ENCODE results near the gene FERMT1.

DNA sequence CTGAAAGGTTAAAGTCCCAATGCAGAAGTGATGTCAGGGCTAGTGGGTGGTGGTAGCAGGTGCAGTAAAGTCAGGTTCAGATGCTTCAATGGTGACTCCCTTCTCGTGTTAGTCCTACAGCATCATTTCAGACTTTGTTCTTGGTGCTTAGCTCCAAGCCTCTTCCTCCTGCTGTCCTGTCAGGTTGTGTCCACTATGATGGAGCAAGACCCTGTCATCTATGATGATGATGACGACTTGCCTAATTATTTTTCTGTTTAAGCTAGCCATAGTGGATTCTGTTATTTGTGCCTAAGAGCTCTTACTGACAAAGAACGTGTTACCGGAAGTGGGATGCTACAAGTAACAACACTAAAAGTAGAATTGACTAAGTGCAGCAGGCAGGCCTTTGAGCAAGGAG lies 5.0 kb upstream of the FERMT1 start:
- TF ChIP-seq, protein P1, sequence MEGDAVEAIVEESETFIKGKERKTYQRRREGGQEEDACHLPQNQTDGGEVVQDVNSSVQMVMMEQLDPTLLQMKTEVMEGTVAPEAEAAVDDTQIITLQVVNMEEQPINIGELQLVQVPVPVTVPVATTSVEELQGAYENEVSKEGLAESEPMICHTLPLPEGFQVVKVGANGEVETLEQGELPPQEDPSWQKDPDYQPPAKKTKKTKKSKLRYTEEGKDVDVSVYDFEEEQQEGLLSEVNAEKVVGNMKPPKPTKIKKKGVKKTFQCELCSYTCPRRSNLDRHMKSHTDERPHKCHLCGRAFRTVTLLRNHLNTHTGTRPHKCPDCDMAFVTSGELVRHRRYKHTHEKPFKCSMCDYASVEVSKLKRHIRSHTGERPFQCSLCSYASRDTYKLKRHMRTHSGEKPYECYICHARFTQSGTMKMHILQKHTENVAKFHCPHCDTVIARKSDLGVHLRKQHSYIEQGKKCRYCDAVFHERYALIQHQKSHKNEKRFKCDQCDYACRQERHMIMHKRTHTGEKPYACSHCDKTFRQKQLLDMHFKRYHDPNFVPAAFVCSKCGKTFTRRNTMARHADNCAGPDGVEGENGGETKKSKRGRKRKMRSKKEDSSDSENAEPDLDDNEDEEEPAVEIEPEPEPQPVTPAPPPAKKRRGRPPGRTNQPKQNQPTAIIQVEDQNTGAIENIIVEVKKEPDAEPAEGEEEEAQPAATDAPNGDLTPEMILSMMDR (IDR thresholded peaks at IDR 0.05; ENCODE audit: borderline replicate concordance, extremely low read depth, low read length, poor library complexity, severe bottlenecking): no peak
- no peak for TF ChIP-seq EZH2 (IDR thresholded peaks at IDR 0.05; ENCODE audit: borderline replicate concordance, low read depth, low read length, severe bottlenecking)
